Colonic mucosa (tissue), 4 donors: ENCODE measurements around the gene PANK4. TPM values are rescaled to one million over a fixed set of nuclear protein-coding genes. Genes with fewer than 3 reads are reported as not detected.

Experiments
- DNase-seq: peaks from one replicate; pipeline ENCODE4 v3.0.0-alpha.2; 2020
- H3K27ac ChIP-seq: fragments of 200-600 bp; one replicate; pipeline ENCODE4 v1.8.0; 2021
- H3K27me3 ChIP-seq: fragments of 200-600 bp; one replicate; pipeline ENCODE4 v1.8.0; 2021
- H3K36me3 ChIP-seq: fragments of 200-600 bp; one replicate; pipeline ENCODE4 v1.8.0; 2021
- H3K4me1 ChIP-seq: fragments of 200-600 bp; one replicate; pipeline ENCODE4 v1.8.0; 2021; ENCODE audit warnings: mild to moderate bottlenecking
- H3K4me3 ChIP-seq: fragments of 200-600 bp; one replicate; pipeline ENCODE4 v1.8.0; 2021
- H3K9ac ChIP-seq, 2 donors: one replicate each; pipeline ENCODE4 v1.7.0; 2013; ENCODE audit warnings: control low read depth in 2 of 2, low read depth in 2 of 2, low read length in 2 of 2
- H3K9me3 ChIP-seq: fragments of 200-600 bp; one replicate; pipeline ENCODE4 v1.8.0; 2021
- CTCF ChIP-seq: fragments of 200-600 bp; IDR thresholded peaks from one replicate; pipeline ENCODE4 v1.8.0; 2022; ENCODE audit warnings: antibody characterized with exemption, mild to moderate bottlenecking
- intact Hi-C: fragments of 100-400 bp; cut with DNase I; formaldehyde crosslinking; loops from one replicate; pipeline ENCODE4 v1.14.1; 2022
- total RNA-seq, 2 donors: library from RNA; stranded (reverse); fragmentation: NEBNext Ultra II Directional in 1 of 2; extraction: Animal tissue kit (Norgen Biotek cat#: 25700) in 1 of 2; gene quantifications; one replicate each; pipeline ENCODE4 v1.2.1, GENCODE V29; 2021
- donor health status: healthy.
- donor health status: DM: no; HTN: no; CAD: no.
- donor health status: DM: no; HTN: no; CAD: no.

The PANK4 gene
- total RNA-seq, 2 donors from 2014 or later, result 27.0 to 42.0 TPM

GRCh38 chr1:2477791-2478499 lies 48.5 kb downstream of the PANK4 start:
- intact Hi-C loops, result no loop called here
- no peak overlapping the region for H3K4me3 ChIP-seq

GRCh38 chr1:2477309-2477708 lies 49.1 kb downstream of the PANK4 start:
- Histone ChIP-seq H3K4me1 (peaks cover 8% of the 10 kb centered on the region), H3K27ac (no peak overlapping the region)
- intact Hi-C loops, result no loop called here

More at GRCh38 chr1:2477791-2478499, 48.5 kb downstream of the PANK4 start:
- peak; percentile 83 for DNase-seq
- H3K36me3 ChIP-seq, result no peaks in the 10 kb centered on the region
- TF ChIP-seq CTCF, result no peak
- no peaks in the 10 kb centered on the region for H3K27me3 ChIP-seq
- peaks cover 8% of the 10 kb centered on the region for H3K4me1 ChIP-seq
- H3K9ac ChIP-seq, result no peak overlapping the region
- H3K27ac ChIP-seq, result no peak overlapping the region
- no peaks in the 10 kb centered on the region for H3K9me3 ChIP-seq

GRCh38 chr1:2476061-2476999 lies 50.1 kb downstream of the PANK4 start, which contains the start of gene PLCH2:
TSS of gene PLCH2 (plus strand) at chr1:2476289. CDS start at chr1:2476589, 300 bp downstream.
- H3K9me3 ChIP-seq, result no peaks in the 10 kb centered on the region
- no peak within 1 kb of the TSS for H3K9ac ChIP-seq
- DNase-seq, result no peak
- H3K4me1 ChIP-seq, result peaks cover 8% of the 10 kb centered on the region
- H3K27ac ChIP-seq, result no peak within 1 kb of the TSS
- TF ChIP-seq CTCF, result no peak
- H3K36me3 ChIP-seq, result no peaks in the 10 kb centered on the region
- intact Hi-C loops, result no loop called here
- H3K27me3 ChIP-seq, result no peaks in the 10 kb centered on the region
- H3K4me3 ChIP-seq, result no peak within 1 kb of the TSS

More at GRCh38 chr1:2477309-2477708, 49.1 kb downstream of the PANK4 start:
- no peaks in the 10 kb centered on the region for H3K9me3 ChIP-seq
- H3K27me3 ChIP-seq, result no peaks in the 10 kb centered on the region
- no peaks in the 10 kb centered on the region for H3K36me3 ChIP-seq
- TF ChIP-seq CTCF, result no peak
- no peak for DNase-seq
- no peak overlapping the region for H3K4me3 ChIP-seq
- no peak overlapping the region for H3K9ac ChIP-seq

- no peak for DNase-seq
- Histone ChIP-seq H3K36me3 (no peaks in the 10 kb centered on the region), H3K4me1 (peaks cover 8% of the 10 kb centered on the region), H3K27me3 (no peaks in the 10 kb centered on the region), H3K27ac (no peak overlapping the region), H3K9ac (no peak overlapping the region), H3K4me3 (no peak overlapping the region), H3K9me3 (no peaks in the 10 kb centered on the region)
- intact Hi-C loops, result no loop called here
- TF ChIP-seq CTCF, result no peak
These were observed 50.8 kb downstream of the PANK4 start for GRCh38 chr1:2475571-2475970.

GRCh38 chr1:2474933-2475371 lies 51.4 kb downstream of the PANK4 start:
- intact Hi-C loops, result no loop called here
- H3K27me3 ChIP-seq, result no peaks in the 10 kb centered on the region
- H3K9ac ChIP-seq, result no peak overlapping the region
- no peak overlapping the region for H3K27ac ChIP-seq
- no peaks in the 10 kb centered on the region for H3K9me3 ChIP-seq
- no peak overlapping the region for H3K4me3 ChIP-seq
- TF ChIP-seq CTCF, result no peak
- no peak for DNase-seq
- H3K4me1 ChIP-seq, result peaks cover 8% of the 10 kb centered on the region
- H3K36me3 ChIP-seq, result no peaks in the 10 kb centered on the region
